Endodermal cell (in vitro differentiated cells): Measurements from ENCODE around the gene ABCC6. TPM values are rescaled to one million over a fixed set of nuclear protein-coding genes. Genes with fewer than 3 reads are reported as not detected.
A peak's percentile ranks its signal among the peaks of the same experiment; 100 is the strongest.

Experiments used
- DNase-seq: peaks from one replicate; pipeline ENCODE4 v3.0.0-alpha.2; 2017
- H3K27ac ChIP-seq: 2 replicates; pipeline ENCODE4 v1.5.1; 2013; ENCODE audit warnings: mild to moderate bottlenecking, low read depth, low read length, moderate library complexity
- H3K27me3 ChIP-seq: 2 replicates; pipeline ENCODE4 v1.6.1; 2013; ENCODE audit warnings: mild to moderate bottlenecking, low read length, moderate library complexity; ENCODE audit not compliant: insufficient read depth, control insufficient read depth, poor library complexity, severe bottlenecking
- H3K36me3 ChIP-seq: 2 replicates; pipeline ENCODE4 v1.7.0; 2013; ENCODE audit warnings: mild to moderate bottlenecking, low read length, moderate library complexity; ENCODE audit not compliant: control insufficient read depth, insufficient read depth
- H3K4me1 ChIP-seq: one replicate; pipeline ENCODE4 v1.7.0; 2013; ENCODE audit warnings: low read length; ENCODE audit not compliant: control insufficient read depth, insufficient read depth
- H3K4me3 ChIP-seq: 2 replicates; pipeline ENCODE4 v1.5.1; 2013; ENCODE audit warnings: mild to moderate bottlenecking, low read length, moderate library complexity
- H3K9ac ChIP-seq: 2 replicates; pipeline ENCODE4 v1.6.1; 2013; ENCODE audit warnings: mild to moderate bottlenecking, low read length, moderate library complexity; ENCODE audit not compliant: poor library complexity, severe bottlenecking; ENCODE audit errors: extremely low read depth
- H3K9me3 ChIP-seq: 2 replicates; pipeline ENCODE4 v1.6.1; 2013; ENCODE audit warnings: mild to moderate bottlenecking, low read length, moderate library complexity; ENCODE audit not compliant: control insufficient read depth
- H3K27ac Mint-ChIP-seq: 2 replicates; pipeline ENCODE4 v1.8.0; 2020; ENCODE audit warnings: mixed read lengths
- H3K27me3 Mint-ChIP-seq: 2 replicates; pipeline ENCODE4 v1.8.0; 2021; ENCODE audit warnings: mild to moderate bottlenecking, mixed read lengths; ENCODE audit not compliant: insufficient read depth
- H3K36me3 Mint-ChIP-seq: 2 replicates; pipeline ENCODE4 v1.8.0; 2020; ENCODE audit warnings: low read depth, mixed read lengths
- H3K4me1 Mint-ChIP-seq: 2 replicates; pipeline ENCODE4 v1.8.0; 2020; ENCODE audit warnings: mixed read lengths
- H3K4me3 Mint-ChIP-seq: 2 replicates; pipeline ENCODE4 v1.8.0; 2020; ENCODE audit warnings: mild to moderate bottlenecking, moderate library complexity, mixed read lengths
- H3K9me3 Mint-ChIP-seq: 2 replicates; pipeline ENCODE4 v1.8.0; 2020; ENCODE audit warnings: mild to moderate bottlenecking, mixed read lengths
- WGBS, 2 experiments: methylation state at CpG; one replicate each; pipeline versions ENCODE4 v1.1.5 to v1.1.7; 2013; ENCODE audit warnings: missing lambda C conversion rate in 2 of 2, mixed read lengths in 1 of 2; ENCODE audit not compliant: insufficient coverage in 1 of 2, insufficient read length in 1 of 2; 5-methylcytosine and 5-hydroxymethylcytosine counted together
- total RNA-seq, 2 donors: library from RNA; stranded (reverse); fragmentation: NEBNext Ultra II Directional in 1 of 2; extraction: Animal tissue kit (Norgen Biotek cat#: 25700) in 1 of 2; gene quantifications; 2 replicates in 1 of 2; 3 replicates in 1 of 2; pipeline ENCODE4 v1.2.1, GENCODE V29; 2021
- TF ChIP-seq, protein P1 (sequence below): fragments of 200-600 bp; sonication (generic); conservative IDR thresholded peaks from 2 replicates; pipeline ENCODE4 v1.5.0; 2021; ENCODE audit warnings: antibody characterized with exemption, mild to moderate bottlenecking

Gene ABCC6
- total RNA-seq, 2 donors from 2014 or later = 6.5 to 7.8 TPM

DNA sequence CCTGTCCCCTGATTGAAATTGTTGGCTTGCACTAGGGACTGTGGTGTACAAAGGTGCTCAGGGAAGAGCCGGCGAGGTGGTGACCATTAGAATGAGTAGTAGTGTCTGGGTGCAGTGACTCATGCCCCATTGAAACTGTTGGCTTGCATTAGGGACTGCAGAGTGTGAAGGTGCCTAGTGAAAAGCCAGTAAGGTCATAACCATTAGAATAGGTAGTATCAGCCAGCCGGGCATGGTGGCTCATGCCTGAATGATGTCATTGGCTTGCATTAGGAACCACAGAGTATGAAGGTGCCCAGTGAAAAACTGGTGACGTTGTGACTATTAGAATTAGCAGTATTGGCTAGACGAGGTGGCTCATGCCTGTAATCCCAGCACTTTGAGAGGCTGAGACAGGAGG lies 78.9 kb downstream of the ABCC6 start:
- Histone ChIP-seq H3K4me1 (no peaks in the 10 kb centered on the region), H3K27ac (no peak overlapping the region), H3K9ac (no peak overlapping the region), H3K27me3 (no peaks in the 10 kb centered on the region), H3K4me3 (no peak overlapping the region), H3K36me3 (peaks cover 33% of the 10 kb centered on the region), H3K9me3 (no peaks in the 10 kb centered on the region)
- WGBS, 2 experiments = 88 to 96% methylated on average over 5 of the region's 5 CpGs
- Mint-ChIP-seq H3K27ac (no peak overlapping the region), H3K27me3 (no peaks in the 10 kb centered on the region), H3K4me3 (no peak overlapping the region), H3K9me3 (no peaks in the 10 kb centered on the region), H3K4me1 (no peaks in the 10 kb centered on the region), H3K36me3 (peaks cover 38% of the 10 kb centered on the region)
- DNase-seq = no peak
- TF ChIP-seq, protein P1, sequence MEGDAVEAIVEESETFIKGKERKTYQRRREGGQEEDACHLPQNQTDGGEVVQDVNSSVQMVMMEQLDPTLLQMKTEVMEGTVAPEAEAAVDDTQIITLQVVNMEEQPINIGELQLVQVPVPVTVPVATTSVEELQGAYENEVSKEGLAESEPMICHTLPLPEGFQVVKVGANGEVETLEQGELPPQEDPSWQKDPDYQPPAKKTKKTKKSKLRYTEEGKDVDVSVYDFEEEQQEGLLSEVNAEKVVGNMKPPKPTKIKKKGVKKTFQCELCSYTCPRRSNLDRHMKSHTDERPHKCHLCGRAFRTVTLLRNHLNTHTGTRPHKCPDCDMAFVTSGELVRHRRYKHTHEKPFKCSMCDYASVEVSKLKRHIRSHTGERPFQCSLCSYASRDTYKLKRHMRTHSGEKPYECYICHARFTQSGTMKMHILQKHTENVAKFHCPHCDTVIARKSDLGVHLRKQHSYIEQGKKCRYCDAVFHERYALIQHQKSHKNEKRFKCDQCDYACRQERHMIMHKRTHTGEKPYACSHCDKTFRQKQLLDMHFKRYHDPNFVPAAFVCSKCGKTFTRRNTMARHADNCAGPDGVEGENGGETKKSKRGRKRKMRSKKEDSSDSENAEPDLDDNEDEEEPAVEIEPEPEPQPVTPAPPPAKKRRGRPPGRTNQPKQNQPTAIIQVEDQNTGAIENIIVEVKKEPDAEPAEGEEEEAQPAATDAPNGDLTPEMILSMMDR = no peak

DNA sequence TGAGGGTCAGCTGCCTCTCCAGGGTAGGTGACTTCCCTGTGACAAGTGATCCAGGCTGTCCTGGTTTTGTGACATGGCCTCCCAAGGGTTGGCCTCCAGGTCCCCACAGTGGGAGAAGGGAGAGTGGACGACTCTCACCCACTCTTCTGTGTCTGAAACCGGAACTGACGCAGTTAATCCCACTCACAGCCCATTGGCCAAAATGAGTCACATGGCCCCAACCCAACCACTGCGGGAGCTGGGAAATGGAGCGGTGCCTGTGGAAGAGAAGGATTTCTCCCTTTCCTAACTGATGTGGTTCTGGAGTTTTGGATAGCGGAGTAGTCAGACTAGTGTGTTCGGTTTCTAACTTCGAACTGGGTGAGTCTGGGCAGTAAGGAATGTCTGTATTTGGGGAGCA lies 79.4 kb downstream of the ABCC6 start:
- Histone ChIP-seq H3K36me3 (peaks cover 36% of the 10 kb centered on the region), H3K27ac (no peak overlapping the region), H3K9ac (no peak overlapping the region), H3K4me3 (no peak overlapping the region), H3K4me1 (no peaks in the 10 kb centered on the region), H3K9me3 (no peaks in the 10 kb centered on the region), H3K27me3 (no peaks in the 10 kb centered on the region)
- no peaks in the 10 kb centered on the region for H3K9me3 Mint-ChIP-seq
- no peak overlapping the region for H3K27ac Mint-ChIP-seq
- TF ChIP-seq, protein P1 = no peak
- no peaks in the 10 kb centered on the region for H3K4me1 Mint-ChIP-seq
- DNase-seq = no peak
- WGBS, 2 experiments = 98% methylated on average over 8 of the region's 8 CpGs; no CpG with 5 or more reads in 1 of the 2 experiments
- no peak overlapping the region for H3K4me3 Mint-ChIP-seq
- peaks cover 39% of the 10 kb centered on the region for H3K36me3 Mint-ChIP-seq
- no peaks in the 10 kb centered on the region for H3K27me3 Mint-ChIP-seq

DNA sequence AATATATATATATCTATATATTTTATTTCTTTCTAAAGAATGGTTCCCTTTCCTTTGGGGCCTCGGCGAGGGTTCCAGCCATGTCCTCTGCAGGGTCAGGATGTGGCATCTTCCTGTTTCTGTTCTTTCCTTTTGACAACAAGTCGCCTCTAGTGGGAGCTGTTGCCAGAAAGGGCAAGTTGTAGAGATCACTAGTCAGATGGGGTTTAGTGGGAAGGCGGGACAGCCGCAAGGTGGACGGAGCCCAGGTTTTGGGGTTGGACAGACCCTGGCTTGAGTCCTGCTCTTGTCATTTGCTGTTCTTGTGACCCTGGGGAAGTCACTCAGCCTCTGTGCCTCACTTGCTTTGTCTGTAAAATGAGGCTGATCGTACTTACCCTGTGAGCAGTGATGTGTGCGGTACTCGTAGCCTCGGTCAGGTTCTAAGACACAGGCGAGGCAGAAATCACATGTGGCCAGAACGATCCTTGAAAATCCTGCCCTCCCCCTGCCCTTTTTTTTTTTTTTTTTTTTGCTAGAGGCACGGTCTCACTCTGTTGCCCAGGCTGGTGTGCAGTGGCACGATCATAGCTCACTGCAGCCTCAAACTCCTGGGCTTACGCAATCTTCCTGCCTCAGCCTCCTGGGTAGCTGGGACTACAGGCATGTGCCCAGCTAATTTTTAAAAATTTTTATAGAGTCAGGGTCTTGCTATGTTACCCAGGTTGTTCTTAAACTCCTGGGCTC lies 80.1 kb downstream of the ABCC6 start:
- Histone ChIP-seq H3K36me3 (peaks cover 40% of the 10 kb centered on the region), H3K27ac (no peak overlapping the region), H3K9ac (no peak overlapping the region), H3K4me1 (no peaks in the 10 kb centered on the region), H3K9me3 (no peaks in the 10 kb centered on the region), H3K4me3 (no peak overlapping the region), H3K27me3 (no peaks in the 10 kb centered on the region)
- TF ChIP-seq, protein P1 = peak; percentile 73
- H3K4me1 Mint-ChIP-seq = no peaks in the 10 kb centered on the region
- H3K27ac Mint-ChIP-seq = no peak overlapping the region
- no peak overlapping the region for H3K4me3 Mint-ChIP-seq
- DNase-seq = peak; percentile 84
- peaks cover 45% of the 10 kb centered on the region for H3K36me3 Mint-ChIP-seq
- no peaks in the 10 kb centered on the region for H3K9me3 Mint-ChIP-seq
- 94 to 99% methylated on average over 13 to 15 of the region's 15 CpGs for WGBS, 2 experiments
- H3K27me3 Mint-ChIP-seq = no peaks in the 10 kb centered on the region
